Activated naive CD4-positive, alpha-beta T cell treated with anti-CD3 and anti-CD28 coated beads, Interleukin-2, amount 50 U/mL, for 24 hours (primary cell): ENCODE data around the gene FOXK1.

Source experiments
- H3K27ac Mint-ChIP-seq: one replicate; pipeline ENCODE4 v1.8.0; 2021; ENCODE audit warnings: mild to moderate bottlenecking, mixed read lengths
- H3K27me3 Mint-ChIP-seq: one replicate; pipeline ENCODE4 v1.8.0; 2021; ENCODE audit warnings: mixed read lengths
- H3K36me3 Mint-ChIP-seq: one replicate; pipeline ENCODE4 v1.8.0; 2021; ENCODE audit warnings: mixed read lengths
- H3K4me1 Mint-ChIP-seq: one replicate; pipeline ENCODE4 v1.8.0; 2021; ENCODE audit warnings: mixed read lengths
- H3K4me3 Mint-ChIP-seq: one replicate; pipeline ENCODE4 v1.8.0; 2021; ENCODE audit warnings: mild to moderate bottlenecking, mixed read lengths
- H3K9me3 Mint-ChIP-seq: one replicate; pipeline ENCODE4 v1.8.0; 2021; ENCODE audit warnings: mixed read lengths

FOXK1 gene

DNA sequence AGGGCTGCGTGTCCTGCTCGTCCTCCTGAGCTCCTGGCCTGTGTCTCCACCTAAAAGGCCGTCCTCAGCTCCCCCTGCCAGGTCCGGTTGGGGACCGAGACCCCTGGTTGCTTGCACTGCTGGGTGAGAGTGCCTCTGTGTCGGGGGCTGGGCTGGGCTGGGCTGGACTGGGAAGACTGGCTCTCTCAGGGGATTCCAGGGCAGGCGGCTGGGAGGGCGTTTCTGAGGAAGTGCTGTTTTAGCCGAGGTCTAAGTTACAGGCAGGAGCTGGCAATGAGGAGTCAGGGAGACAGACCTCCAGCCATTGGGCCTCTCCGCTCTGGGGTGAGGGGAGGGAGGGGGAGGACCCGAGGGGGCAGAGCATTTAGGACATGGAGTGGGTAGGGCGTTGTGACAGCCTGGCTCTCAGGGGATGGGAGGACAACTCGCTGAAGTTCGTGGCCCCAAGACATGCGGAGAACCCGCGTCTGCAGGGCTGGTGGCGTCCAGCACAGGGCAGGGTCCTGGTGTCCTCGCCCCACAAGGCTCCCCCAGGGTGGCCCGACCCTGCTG is 20.9 kb downstream of the FOXK1 start:
- Mint-ChIP-seq H3K4me3 (no peak overlapping the region), H3K4me1 (peaks cover 74% of the 10 kb centered on the region), H3K27me3 (no peaks in the 10 kb centered on the region), H3K27ac (no peak overlapping the region), H3K36me3 (no peaks in the 10 kb centered on the region), H3K9me3 (no peaks in the 10 kb centered on the region)

DNA sequence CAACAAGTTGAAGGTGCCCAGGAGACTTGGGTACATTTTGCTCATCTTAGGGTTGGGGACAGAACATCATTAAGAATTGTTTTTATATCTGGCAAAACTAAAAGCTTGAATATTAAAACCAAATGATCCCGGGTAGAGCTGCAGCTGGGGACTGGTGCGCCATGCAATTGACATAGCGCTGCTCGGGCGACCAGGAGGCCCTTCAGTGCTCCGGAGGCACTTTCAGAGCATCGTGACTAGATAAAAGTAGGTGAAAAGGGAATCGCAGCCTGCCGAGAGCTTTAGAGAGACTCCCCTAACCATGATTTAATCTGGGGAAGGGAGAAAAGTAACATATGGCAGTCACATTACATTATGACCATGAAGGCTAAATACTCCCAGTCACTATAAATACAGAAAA is 21.4 kb downstream of the FOXK1 start:
- Mint-ChIP-seq H3K27me3 (no peaks in the 10 kb centered on the region), H3K27ac (no peak overlapping the region), H3K4me3 (no peak overlapping the region), H3K36me3 (no peaks in the 10 kb centered on the region), H3K9me3 (no peaks in the 10 kb centered on the region), H3K4me1 (peaks cover 75% of the 10 kb centered on the region)

DNA sequence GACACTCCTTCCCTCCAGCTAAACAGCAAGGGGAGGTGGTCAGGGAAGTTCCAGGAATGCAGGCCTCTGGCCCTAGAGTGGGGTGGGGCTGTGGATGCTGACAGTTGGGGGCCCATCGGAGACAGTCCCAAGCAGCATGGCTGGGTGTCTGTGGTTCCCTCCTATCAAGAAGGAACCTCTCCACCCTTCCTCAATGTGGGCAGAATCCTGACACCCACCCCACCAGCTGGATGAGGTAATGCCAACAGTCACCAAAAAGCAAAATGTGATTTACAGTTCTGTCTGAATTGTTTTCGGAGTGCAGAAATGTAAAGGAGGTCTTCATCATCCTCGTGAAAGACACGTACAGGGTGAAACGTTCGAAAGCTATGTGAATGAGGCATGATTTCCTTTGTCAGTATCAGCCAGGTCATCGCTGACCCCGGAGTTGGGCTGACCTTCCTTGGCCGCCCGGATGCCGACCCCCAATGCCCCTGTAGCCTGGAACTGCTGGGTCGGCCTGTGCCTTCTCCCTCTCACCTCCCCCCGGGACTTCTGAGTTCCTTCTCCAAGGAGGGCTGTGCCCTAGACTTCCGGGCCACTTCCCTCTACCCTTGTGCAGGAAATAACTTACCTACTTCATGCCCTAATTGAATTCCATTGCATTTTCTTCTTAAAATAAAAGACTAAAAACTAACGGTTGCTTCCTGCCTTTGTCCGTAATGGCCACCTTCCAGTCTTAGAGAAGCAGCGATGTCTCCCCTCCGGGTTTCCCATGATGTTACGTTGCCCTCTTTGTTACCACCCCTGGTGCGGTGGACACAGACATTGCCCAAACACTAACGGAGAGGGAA is 24.5 kb downstream of the FOXK1 start:
- no peaks in the 10 kb centered on the region for H3K9me3 Mint-ChIP-seq
- no peak overlapping the region for H3K27ac Mint-ChIP-seq
- no peaks in the 10 kb centered on the region for H3K36me3 Mint-ChIP-seq
- H3K4me1 Mint-ChIP-seq = peaks cover 68% of the 10 kb centered on the region
- no peak overlapping the region for H3K4me3 Mint-ChIP-seq
- no peaks in the 10 kb centered on the region for H3K27me3 Mint-ChIP-seq

DNA sequence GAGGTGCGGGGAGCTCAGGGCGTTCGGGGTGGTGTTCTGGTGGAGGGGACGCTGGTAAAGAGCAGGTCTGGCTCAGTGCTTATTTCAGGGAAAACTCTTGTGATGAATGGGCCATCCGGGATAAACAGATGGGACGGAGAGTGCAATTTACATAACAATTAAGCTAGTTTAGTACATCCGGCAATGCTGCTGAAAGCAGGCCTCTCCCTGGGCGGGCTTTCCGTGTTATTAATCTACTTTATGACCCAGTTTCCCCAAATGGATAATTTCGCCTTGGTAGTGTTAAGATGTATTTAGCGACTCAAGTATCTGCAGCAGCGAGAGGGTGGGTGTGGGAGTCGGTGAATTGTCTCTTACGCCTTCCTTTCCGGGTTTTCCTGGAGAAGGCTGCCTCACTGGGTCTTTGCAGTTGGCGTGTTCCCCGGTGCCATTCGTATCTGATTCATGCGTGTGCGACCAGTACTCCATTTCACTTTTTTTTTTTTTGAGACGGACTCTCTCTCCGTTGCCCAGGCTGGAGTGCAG is 25.2 kb downstream of the FOXK1 start:
- Mint-ChIP-seq H3K9me3 (no peaks in the 10 kb centered on the region), H3K27me3 (no peaks in the 10 kb centered on the region), H3K27ac (no peak overlapping the region), H3K36me3 (no peaks in the 10 kb centered on the region), H3K4me1 (peaks cover 71% of the 10 kb centered on the region), H3K4me3 (no peak overlapping the region)

DNA sequence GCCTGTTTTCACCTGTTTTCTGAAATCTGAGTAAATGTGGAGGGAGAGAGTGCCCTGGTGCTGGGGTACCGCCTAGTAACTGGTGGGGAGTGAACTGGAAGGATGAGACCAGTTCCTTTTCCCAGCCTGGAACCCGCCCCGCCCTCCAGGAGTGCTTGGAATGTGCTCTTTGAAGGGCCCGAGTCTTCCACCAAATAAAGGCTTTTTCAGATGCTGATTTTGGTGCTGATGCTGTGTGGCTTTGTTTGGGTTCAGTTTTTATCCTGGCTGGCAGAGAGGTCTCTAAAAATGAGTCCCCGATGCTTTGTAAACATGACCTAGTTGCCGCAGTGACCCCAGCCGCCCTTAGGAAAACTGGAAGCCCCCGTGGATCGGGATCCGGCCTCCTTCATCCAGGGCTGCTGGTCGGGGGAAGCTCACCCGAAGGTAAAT is 25.9 kb downstream of the FOXK1 start:
- Mint-ChIP-seq H3K27me3 (no peaks in the 10 kb centered on the region), H3K4me1 (peaks cover 72% of the 10 kb centered on the region), H3K27ac (peak overlapping the region; percentile 23), H3K4me3 (no peak overlapping the region), H3K36me3 (no peaks in the 10 kb centered on the region), H3K9me3 (no peaks in the 10 kb centered on the region)

DNA sequence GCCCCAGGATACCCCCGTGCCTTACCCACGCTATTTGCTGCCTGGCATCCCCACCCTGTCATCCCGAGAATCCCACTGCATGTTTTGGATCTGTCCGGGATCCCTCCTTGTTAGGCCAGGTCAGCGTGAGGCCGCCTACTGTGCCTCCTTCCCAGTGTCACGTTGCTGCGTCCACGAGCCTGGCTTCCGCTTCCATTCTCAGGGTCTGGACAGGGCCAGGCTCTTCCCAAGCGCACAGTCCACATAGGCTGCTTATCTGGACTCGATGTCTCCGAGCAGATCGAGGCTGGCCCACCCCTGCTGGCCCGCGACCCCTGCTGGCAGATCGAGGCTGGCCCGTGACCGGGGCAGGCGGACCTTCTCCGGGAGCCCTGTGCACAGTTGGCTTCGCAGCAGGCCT is 27.1 kb downstream of the FOXK1 start:
- Mint-ChIP-seq H3K27ac (no peak overlapping the region), H3K36me3 (no peaks in the 10 kb centered on the region), H3K4me3 (no peak overlapping the region), H3K4me1 (peaks cover 70% of the 10 kb centered on the region), H3K9me3 (no peaks in the 10 kb centered on the region), H3K27me3 (no peaks in the 10 kb centered on the region)

DNA sequence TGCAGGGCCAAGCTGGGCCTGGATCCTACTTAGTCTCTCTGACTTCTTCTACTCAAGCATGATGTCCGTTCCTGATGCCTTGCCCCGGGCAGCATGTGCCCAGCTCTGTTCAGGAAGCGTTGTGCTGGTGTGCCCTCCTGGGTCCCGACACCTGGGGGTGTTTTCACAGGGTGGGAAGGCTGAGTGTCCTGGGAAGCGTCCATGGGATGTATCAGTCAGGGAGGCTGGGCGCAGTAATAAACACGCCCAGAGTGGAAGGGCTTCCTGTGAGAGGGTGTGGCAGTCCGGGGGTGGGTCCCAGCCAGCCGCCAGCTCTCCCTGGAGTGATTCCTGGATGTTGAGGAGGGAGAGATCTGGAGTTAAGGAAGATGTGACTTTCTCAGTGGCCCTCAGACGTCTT is 29.0 kb downstream of the FOXK1 start:
- Mint-ChIP-seq H3K4me3 (no peak overlapping the region), H3K27me3 (no peaks in the 10 kb centered on the region)

DNA sequence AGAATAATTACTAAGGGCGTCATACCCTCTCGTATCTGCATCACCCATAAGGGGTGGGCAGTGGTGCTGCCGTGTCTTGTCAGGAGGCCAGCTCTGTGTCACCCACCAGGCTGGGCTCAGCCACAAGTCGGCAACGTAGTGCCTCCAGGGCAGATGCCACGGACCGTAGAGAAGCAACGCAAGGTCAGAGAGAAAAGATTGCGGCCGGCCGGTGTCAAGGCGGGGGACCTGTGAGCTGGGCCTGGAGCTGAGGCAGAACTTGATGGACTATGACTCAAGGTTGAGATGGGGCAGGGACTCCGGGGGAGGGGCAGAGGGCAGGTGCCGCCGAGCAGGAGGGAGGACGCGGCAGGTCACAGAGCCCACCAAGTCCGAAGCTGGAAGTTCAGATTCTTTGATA is 29.5 kb downstream of the FOXK1 start:
- H3K27me3 Mint-ChIP-seq = no peaks in the 10 kb centered on the region

More for the DNA sequence above, 29.0 kb downstream of the FOXK1 start:
- Mint-ChIP-seq H3K27ac (no peak overlapping the region), H3K9me3 (no peaks in the 10 kb centered on the region), H3K36me3 (no peaks in the 10 kb centered on the region), H3K4me1 (peaks cover 77% of the 10 kb centered on the region)

DNA sequence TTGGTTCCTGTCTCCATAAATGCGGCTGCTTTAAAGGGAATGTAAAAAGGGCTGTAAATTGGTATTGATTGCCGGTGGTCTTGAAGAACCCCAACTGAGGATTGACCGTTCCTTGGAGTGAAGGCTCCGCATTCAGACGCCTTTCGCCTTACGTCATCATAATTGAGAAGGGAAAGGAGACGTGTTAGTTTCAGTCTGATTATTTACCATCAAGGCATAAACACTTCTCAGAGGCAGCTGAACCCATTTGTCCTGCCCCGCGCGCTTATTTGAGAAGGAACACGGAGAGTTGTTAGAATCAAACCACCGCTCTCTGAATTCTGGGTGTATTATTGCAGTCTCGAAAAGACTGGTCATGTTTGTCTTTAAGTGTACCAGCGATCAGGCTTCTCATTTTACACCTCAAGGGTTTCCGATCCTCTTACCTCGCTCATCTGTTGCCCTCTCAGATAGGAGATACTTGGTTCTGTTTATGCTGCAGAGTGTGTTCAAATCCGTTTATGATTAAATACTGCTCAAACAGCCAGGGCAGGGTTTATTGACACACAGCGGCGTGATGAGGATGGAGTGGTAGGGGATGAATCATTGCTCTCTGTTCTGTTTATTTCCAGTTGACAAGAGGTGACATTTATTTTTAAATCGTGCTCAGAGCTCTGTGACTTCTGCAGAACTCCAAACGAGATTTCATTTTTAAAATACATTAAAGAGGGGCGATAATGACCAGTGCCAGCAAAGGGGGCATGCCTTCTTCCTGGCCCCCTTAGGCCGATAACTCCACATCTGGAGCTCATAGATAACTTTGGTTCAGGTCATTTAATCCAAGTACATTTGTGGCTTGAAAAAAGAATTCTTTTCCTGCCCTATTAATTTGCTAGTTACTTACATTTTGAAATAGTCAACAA is 30.4 kb downstream of the FOXK1 start:
- no peaks in the 10 kb centered on the region for H3K9me3 Mint-ChIP-seq

More for the DNA sequence above, 29.5 kb downstream of the FOXK1 start:
- H3K27ac Mint-ChIP-seq = no peak overlapping the region
- H3K9me3 Mint-ChIP-seq = no peaks in the 10 kb centered on the region
- H3K36me3 Mint-ChIP-seq = peaks cover under 1% of the 10 kb centered on the region
- no peak overlapping the region for H3K4me3 Mint-ChIP-seq
- H3K4me1 Mint-ChIP-seq = peaks cover 82% of the 10 kb centered on the region

DNA sequence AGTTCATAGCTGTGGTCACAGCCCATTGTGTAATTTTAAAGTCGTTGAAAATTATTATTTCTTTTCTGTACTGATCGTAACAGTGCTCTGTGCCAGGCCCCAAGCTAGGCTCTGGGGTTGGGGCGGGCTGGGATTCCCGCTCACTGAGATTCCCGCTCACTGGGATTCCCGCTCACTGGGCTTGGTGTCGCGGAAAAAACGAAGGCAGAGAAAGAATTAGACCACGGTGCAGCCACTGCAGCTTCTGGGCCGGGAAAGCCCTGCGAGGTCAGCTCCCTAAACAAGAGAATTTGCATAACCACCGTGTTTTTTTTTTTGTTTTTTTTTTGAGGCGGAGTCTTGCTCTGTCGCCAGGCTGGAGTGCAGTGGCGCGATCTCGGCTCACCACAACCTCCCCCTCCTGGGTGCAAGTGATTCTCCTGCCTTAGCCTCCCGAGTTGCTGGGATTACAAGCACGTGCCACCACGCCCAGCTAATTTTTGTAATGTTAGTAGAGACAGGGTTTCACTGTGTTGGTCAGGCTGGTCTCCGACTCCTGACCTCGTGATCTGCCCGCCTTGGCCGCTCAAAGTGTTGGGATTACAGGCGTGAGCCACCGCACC is 31.2 kb downstream of the FOXK1 start:
- no peak overlapping the region for H3K27ac Mint-ChIP-seq
- H3K4me1 Mint-ChIP-seq = peaks cover 83% of the 10 kb centered on the region
- no peak overlapping the region for H3K4me3 Mint-ChIP-seq
- H3K9me3 Mint-ChIP-seq = no peaks in the 10 kb centered on the region
- H3K27me3 Mint-ChIP-seq = no peaks in the 10 kb centered on the region
- peaks cover 1% of the 10 kb centered on the region for H3K36me3 Mint-ChIP-seq

More for the DNA sequence above, 30.4 kb downstream of the FOXK1 start:
- no peak overlapping the region for H3K4me3 Mint-ChIP-seq
- peaks cover 1% of the 10 kb centered on the region for H3K36me3 Mint-ChIP-seq
- H3K27me3 Mint-ChIP-seq = no peaks in the 10 kb centered on the region
- H3K4me1 Mint-ChIP-seq = peaks cover 80% of the 10 kb centered on the region
- H3K27ac Mint-ChIP-seq = peak overlapping the region; percentile 51

DNA sequence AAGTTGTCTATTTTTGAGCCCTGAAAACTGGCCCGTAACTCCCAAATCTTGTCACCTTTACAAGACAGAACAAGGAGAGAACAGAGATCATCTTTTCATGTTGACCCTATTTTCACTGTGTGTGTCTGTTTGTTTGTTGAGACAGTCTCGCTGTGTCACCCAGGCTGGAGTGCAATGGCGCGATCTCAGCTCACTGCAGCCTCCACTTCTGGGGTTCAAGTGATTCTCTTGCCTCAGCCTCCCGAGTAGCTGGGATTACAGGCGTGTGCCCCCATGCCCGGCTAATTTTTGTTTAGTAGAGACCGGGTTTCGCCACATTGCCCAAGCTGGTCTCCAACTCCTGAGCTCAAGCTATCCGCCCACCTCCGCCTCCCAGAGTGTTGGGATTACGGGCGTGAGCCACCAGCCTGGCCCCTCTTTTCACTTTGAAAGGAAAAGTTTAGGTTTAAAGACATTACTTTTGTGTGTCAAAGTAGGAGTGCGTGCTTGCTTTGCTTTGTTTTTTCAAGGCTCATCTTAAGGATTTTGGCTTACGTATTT is 32.1 kb downstream of the FOXK1 start:
- H3K27ac Mint-ChIP-seq = no peak overlapping the region
- H3K9me3 Mint-ChIP-seq = no peaks in the 10 kb centered on the region
- H3K36me3 Mint-ChIP-seq = peaks cover 1% of the 10 kb centered on the region
- no peaks in the 10 kb centered on the region for H3K27me3 Mint-ChIP-seq
- no peak overlapping the region for H3K4me3 Mint-ChIP-seq
- H3K4me1 Mint-ChIP-seq = peaks cover 86% of the 10 kb centered on the region

DNA sequence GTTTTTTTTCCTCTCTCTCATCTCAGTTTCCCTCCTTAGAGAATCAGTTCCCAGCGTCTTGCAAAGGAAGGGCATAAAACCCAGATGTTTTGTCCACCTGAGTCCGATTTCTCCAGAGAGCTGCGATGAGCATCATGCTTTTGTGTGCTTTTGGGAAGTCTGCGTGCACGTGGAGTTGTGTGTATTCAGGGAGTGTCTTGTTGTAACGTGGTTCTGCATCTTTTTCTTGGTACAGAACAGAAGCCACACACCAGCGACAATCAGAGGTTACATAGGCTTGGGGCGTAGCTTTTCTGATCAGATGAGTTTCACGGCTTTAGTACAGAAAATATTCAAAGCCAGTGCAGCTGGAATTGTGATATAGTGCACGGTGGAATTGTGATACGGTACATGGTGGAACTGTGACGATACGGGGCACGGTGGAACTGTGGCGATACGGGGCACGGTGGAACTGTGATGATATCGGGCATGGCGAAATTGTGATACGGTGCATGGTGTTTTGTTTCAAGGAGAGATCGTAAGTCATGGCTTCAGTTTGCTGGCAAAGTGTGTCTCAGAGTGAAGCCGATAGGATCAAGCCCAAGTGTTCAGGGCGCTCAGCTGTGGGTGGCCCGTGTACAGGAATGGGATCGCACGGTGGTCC is 32.8 kb downstream of the FOXK1 start:
- Mint-ChIP-seq H3K4me1 (peaks cover 89% of the 10 kb centered on the region), H3K27me3 (no peaks in the 10 kb centered on the region), H3K4me3 (no peak overlapping the region), H3K36me3 (peaks cover 3% of the 10 kb centered on the region), H3K9me3 (no peaks in the 10 kb centered on the region), H3K27ac (peak overlapping the region; percentile 25)

DNA sequence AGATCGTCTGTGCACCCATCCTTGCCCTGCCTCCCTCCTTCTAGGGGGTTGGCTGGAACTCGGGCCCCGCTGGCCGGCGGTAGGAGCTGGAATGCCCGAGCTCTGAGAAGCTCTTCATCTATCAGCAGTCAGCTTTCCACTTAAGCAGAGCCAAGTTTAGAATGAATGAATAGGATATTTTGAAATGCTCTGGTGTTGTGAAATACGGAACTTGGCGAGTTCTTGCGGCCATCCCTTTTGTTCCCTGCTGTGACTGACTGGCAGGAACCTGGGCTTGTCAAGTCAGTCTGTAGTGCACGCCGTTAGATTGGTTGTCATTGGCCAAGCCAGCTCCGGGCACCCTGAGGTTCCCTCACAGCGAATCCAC is 33.3 kb downstream of the FOXK1 start:
- no peaks in the 10 kb centered on the region for H3K9me3 Mint-ChIP-seq
- H3K36me3 Mint-ChIP-seq = peaks cover 3% of the 10 kb centered on the region
- H3K27ac Mint-ChIP-seq = no peak overlapping the region
- H3K4me1 Mint-ChIP-seq = peaks cover 91% of the 10 kb centered on the region
- no peak overlapping the region for H3K4me3 Mint-ChIP-seq
- no peaks in the 10 kb centered on the region for H3K27me3 Mint-ChIP-seq

DNA sequence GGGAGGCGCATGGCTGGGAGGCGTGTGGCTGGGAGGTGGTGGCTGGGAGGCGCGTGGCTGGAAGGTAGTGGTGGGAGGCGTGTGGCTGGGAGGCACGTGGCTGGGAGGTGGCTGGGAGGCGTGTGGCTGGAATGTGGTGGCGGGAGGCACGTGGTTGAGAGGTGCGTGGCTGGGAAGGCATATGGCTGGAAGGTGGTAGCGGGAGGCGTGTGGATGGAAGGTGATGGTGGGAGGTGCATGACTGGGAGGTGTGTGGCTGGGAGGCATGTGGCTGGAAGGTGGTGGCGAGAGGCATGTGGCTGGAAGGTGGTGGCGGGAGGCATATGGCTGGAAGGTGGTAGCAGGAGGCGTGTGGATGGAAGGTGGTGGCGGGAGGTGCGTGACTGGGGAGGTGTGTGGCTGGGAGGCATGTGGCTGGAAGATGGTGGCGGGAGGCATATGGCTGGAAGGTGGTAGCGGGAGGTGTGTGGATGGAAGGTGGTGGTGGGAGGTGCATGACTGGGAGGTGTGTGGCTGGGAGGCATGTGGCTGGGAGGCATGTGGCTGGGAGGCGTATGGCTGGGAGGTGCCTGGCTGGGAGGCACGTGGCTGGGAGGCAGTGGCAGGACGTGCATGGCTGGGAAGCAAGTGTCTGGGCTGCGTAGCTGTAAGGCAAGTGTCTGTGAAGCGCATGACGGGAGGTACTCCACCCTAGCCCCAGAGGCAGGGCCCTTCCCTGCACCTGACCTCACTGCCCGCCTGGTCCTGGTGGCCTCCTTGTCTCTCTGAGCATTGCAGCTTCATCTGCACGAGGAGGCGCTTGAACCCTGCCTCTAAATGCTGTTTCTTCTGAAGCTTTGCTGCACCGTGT is 35.1 kb downstream of the FOXK1 start:
- H3K4me1 Mint-ChIP-seq = peaks cover 81% of the 10 kb centered on the region
- no peak overlapping the region for H3K4me3 Mint-ChIP-seq

More for the DNA sequence above, 35.1 kb downstream of the FOXK1 start:
- no peaks in the 10 kb centered on the region for H3K27me3 Mint-ChIP-seq
- peak overlapping the region; percentile 46 for H3K27ac Mint-ChIP-seq
- peaks cover 3% of the 10 kb centered on the region for H3K36me3 Mint-ChIP-seq
- no peaks in the 10 kb centered on the region for H3K9me3 Mint-ChIP-seq
